HepG2 (cell line): ENCODE results near the gene TCERG1L. TPM values are rescaled to one million over a fixed set of nuclear protein-coding genes. Genes with fewer than 3 reads are reported as not detected.

Experiments used
- ATAC-seq: fragments of 200-7000 bp; cut with Tn5 transposase; 3 replicates; pipeline ENCODE4 v1.9.1; 2020; ENCODE audit warnings: mild to moderate bottlenecking, moderate library complexity
- BruUV-seq: library from RNA; stranded (reverse); fragments of 400-500 nt; replicated peaks from 2 replicates; lab custom pipeline; 2021; lab: Mats Ljungman, UMichigan
- CTCF ChIA-PET: fragments of 300-600 bp; formaldehyde crosslinking; extraction: SDS; loops from one replicate; lab custom pipeline; 2021; ENCODE audit warnings: low total read pairs, inconsistent platforms, low intra/inter-chr PET ratio; lab: Yijun Ruan, JAX
- POLR2A ChIA-PET: fragments of 350-600 bp; sonication (Branson Sonifier 250); formaldehyde crosslinking; loops from one replicate; lab custom pipeline; 2020; ENCODE audit warnings: antibody characterized with exemption, inconsistent platforms; lab: Yijun Ruan, JAX
- DNase-seq: peaks from one replicate; pipeline ENCODE4 v3.0.0-alpha.2; 2015; ENCODE audit warnings: low spot score
- FAIRE-seq: peaks from 3 replicates; lab custom pipeline; 2011; peaks lifted over from hg19 to GRCh38; lab: Jason Lieb, UNC
- H2AFZ ChIP-seq: one replicate; pipeline ENCODE4 v1.6.1; 2011; ENCODE audit warnings: low read length, inconsistent platforms
- H3K27ac ChIP-seq: fragments of 300-600 bp; 3 replicates; pipeline ENCODE4 v1.8.0; 2011; ENCODE audit warnings: mixed run types, mild to moderate bottlenecking, mixed read lengths, low read length, inconsistent platforms; ENCODE audit not compliant: insufficient read depth; ENCODE audit errors: extremely low read length
- H3K27me3 ChIP-seq, 2 experiments: fragments of 200-600 bp in 1 of 2; 2 replicates in 1 of 2; 3 replicates in 1 of 2; pipeline versions ENCODE4 v1.6.0 to v1.8.0; 2011; ENCODE audit warnings: low read length in 2 of 2, mild to moderate bottlenecking in 2 of 2, moderate library complexity in 2 of 2, inconsistent platforms in 1 of 2; ENCODE audit not compliant: insufficient read depth in 2 of 2, control insufficient read depth in 1 of 2
- H3K36me3 ChIP-seq, 2 experiments: fragments of 200-600 bp in 1 of 2; replicated peaks in 1 of 2; 2 replicates in 1 of 2; 3 replicates in 1 of 2; pipeline versions ENCODE4 v1.5.1 to v1.8.0; 2011; ENCODE audit warnings: low read length in 2 of 2, inconsistent platforms in 1 of 2; ENCODE audit not compliant: insufficient read depth in 2 of 2, control insufficient read depth in 1 of 2
- H3K4me1 ChIP-seq: 2 replicates; pipeline ENCODE4 v1.5.1; 2012; ENCODE audit warnings: low read length, inconsistent platforms; ENCODE audit not compliant: insufficient read depth
- H3K4me2 ChIP-seq: 2 replicates; pipeline ENCODE4 v1.6.0; 2011; ENCODE audit warnings: low read depth, low read length, inconsistent platforms
- H3K4me3 ChIP-seq, 3 experiments: fragments of 200-600 bp in 1 of 3; sonication (generic), shearing (Covaris generic) in 1 of 3; replicated peaks in 1 of 3; 2 replicates each; pipeline ENCODE4 v1.5.1; 2011 to 2016; ENCODE audit warnings: low read length in 3 of 3, inconsistent platforms in 2 of 3, low read depth in 2 of 3, mild to moderate bottlenecking in 2 of 3, control low read depth in 1 of 3, mixed read lengths in 1 of 3; ENCODE audit not compliant: insufficient read depth in 1 of 3
- H3K79me2 ChIP-seq: one replicate; pipeline ENCODE4 v1.6.1; 2011; ENCODE audit warnings: low read length, inconsistent platforms; ENCODE audit not compliant: insufficient read depth
- H3K9ac ChIP-seq: 2 replicates; pipeline ENCODE4 v1.6.0; 2011; ENCODE audit warnings: mild to moderate bottlenecking, low read depth, low read length, inconsistent platforms; ENCODE audit not compliant: insufficient read depth
- H3K9me3 ChIP-seq: 2 replicates; pipeline ENCODE4 v1.5.1; 2012; ENCODE audit warnings: mild to moderate bottlenecking, low read length
- H4K20me1 ChIP-seq: 2 replicates; pipeline ENCODE4 v1.6.0; 2011; ENCODE audit warnings: inconsistent platforms, mild to moderate bottlenecking, low read length, moderate library complexity; ENCODE audit not compliant: insufficient read depth
- CBX1 ChIP-seq: IDR thresholded peaks from one replicate; pipeline ENCODE4 v1.6.1; 2016; ENCODE audit warnings: antibody characterized with exemption, low read depth
- GLI4 ChIP-seq: sonication (generic); formaldehyde crosslinking; IDR thresholded peaks from 2 replicates; pipeline ENCODE4 v1.5.1; 2020; ENCODE audit warnings: missing genetic modification reagents, mild to moderate bottlenecking, moderate library complexity, borderline replicate concordance
- HNRNPL ChIP-seq: fragments of 200-400 bp; formaldehyde crosslinking; IDR thresholded peaks from 2 replicates; pipeline ENCODE4 v1.6.1; 2017; ENCODE audit warnings: mild to moderate bottlenecking, low read depth, low read length
- IKZF1 ChIP-seq: fragments of 450-650 bp; IDR thresholded peaks from 2 replicates; pipeline ENCODE4 v1.7.1; 2016
- KDM5B ChIP-seq: sonication (generic); formaldehyde crosslinking; IDR thresholded peaks from 2 replicates; pipeline ENCODE4 v1.4.0; 2020; ENCODE audit warnings: missing genetic modification reagents, mild to moderate bottlenecking, borderline replicate concordance
- LBX2 ChIP-seq: sonication (generic); formaldehyde crosslinking; IDR thresholded peaks from 2 replicates; pipeline ENCODE4 v1.5.0; 2020; ENCODE audit warnings: missing genetic modification reagents, mild to moderate bottlenecking, borderline replicate concordance
- MTF1 ChIP-seq: sonication (generic); formaldehyde crosslinking; IDR thresholded peaks from 2 replicates; pipeline ENCODE4 v1.5.0; 2020; ENCODE audit warnings: missing genetic modification reagents
- NRL ChIP-seq: sonication (generic); formaldehyde crosslinking; IDR thresholded peaks from 2 replicates; pipeline ENCODE4 v1.5.0; 2020; ENCODE audit warnings: missing genetic modification reagents, mild to moderate bottlenecking, moderate library complexity, borderline replicate concordance
- RFX1 ChIP-seq: fragments of 450-650 bp; IDR thresholded peaks from 2 replicates; pipeline ENCODE4 v1.6.1; 2017
- SMYD3 ChIP-seq: sonication (generic); formaldehyde crosslinking; IDR thresholded peaks from 2 replicates; pipeline ENCODE4 v1.8.1; 2023; ENCODE audit warnings: mild to moderate bottlenecking, missing genetic modification reagents
- TERF1 ChIP-seq: sonication (generic); formaldehyde crosslinking; IDR thresholded peaks from 2 replicates; pipeline ENCODE4 v1.8.0; 2022; ENCODE audit warnings: mild to moderate bottlenecking, missing genetic modification reagents, moderate library complexity
- TFDP1 ChIP-seq: IDR thresholded peaks from 2 replicates; pipeline ENCODE4 v1.6.1; 2016; ENCODE audit warnings: missing compliant biosample characterization, missing genetic modification reagents, borderline replicate concordance
- ZNF337 ChIP-seq: sonication (generic); formaldehyde crosslinking; IDR thresholded peaks from 2 replicates; pipeline ENCODE4 v1.5.1; 2020; ENCODE audit warnings: missing genetic modification reagents, low read depth, mild to moderate bottlenecking, borderline replicate concordance
- WGBS: methylation state at CpG from one replicate; pipeline ENCODE4 v1.1.6; 2017; ENCODE audit warnings: low lambda C conversion rate; 5-methylcytosine and 5-hydroxymethylcytosine counted together
- in situ Hi-C: cut with HindIII; loops from 2 replicates; pipeline ENCODE4 v1.10.0; 2017; ENCODE audit warnings: low pct_unique_long_range_greater_than_20kb; ENCODE audit not compliant: extremely low pct_ligation_motif_present
- intact Hi-C: fragments of 100-400 bp; cut with micrococcal nuclease; formaldehyde crosslinking; loops from one replicate; pipeline ENCODE4 v1.10.0; 2022; ENCODE audit not compliant: unreplicated experiment
- polyA plus RNA-seq, 8 experiments: library from polyadenylated mRNA; depleted of rRNA in 3 of 8; stranded (reverse) in 7 of 8; unstranded in 1 of 8; fragments of >200 nt; fragmentation: Illumina TruSeq in 4 of 8; extraction: Trizol in 4 of 8; gene quantifications; 2 replicates each; pipeline versions ENCODE4 v1.2.1 to v1.2.3, GENCODE V29; 2011 to 2016; ENCODE audit warnings: low read depth in 4 of 8, missing spikeins in 1 of 8, mixed read lengths in 1 of 8; ENCODE audit not compliant: insufficient read depth in 1 of 8
- total RNA-seq, 5 experiments: library from RNA; depleted of rRNA; stranded (reverse); fragments of >200 nt; fragmentation: Illumina TruSeq; extraction: Trizol; gene quantifications; 2 replicates each; pipeline ENCODE4 v1.2.3, GENCODE V29; 2016; ENCODE audit warnings: low read depth in 1 of 5
- TF ChIP-seq, protein P1 (sequence below): fragments of 450-650 bp; IDR thresholded peaks from 2 replicates; pipeline ENCODE4 v1.6.1; 2017; ENCODE audit warnings: mild to moderate bottlenecking

The TCERG1L gene
- total and polyA plus RNA-seq, 2 of the 13 experiments (the other 11 are each of a cell fraction or from before 2014, with no cell fraction given), result not detected

DNA sequence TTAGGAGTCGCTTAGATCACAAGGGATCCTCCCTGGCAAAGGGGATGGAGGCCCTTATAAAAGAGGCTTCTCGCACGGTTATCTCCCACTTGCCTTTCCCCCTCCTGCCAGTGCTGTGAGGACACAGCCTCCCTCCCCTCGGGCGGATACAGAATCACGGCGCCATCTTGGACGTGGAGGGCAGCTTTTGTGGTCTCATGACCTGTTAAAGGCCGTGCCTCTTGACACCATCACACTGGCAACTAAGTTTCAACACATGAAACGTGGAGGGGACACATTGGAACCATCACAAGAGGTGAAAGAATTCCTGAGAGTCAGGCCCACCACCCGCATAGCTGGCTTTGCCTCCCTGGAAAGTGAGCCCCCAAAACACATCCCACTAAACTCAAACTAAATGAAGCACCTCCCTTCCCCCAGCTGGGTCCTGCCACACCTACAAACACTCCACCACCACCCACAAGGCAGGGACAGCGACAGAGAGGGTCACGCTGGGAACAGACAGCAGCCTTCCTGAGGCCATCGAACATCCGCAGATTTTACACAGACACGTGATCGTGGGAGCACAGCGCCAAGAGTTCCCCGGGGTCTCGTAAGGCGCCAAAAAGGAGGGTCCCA lies 110.6 kb downstream of the TCERG1L start:
- H2AFZ ChIP-seq, result no peak overlapping the region
- no peaks in the 10 kb centered on the region for H3K4me1 ChIP-seq
- no TSS peak for BruUV-seq
- H3K9ac ChIP-seq, result no peak overlapping the region
- intact Hi-C loops, result no loop called here
- no peak overlapping the region for H3K4me2 ChIP-seq
- FAIRE-seq (no peak), ATAC-seq (no peak), DNase-seq (no peak)
- H3K9me3 ChIP-seq, result no peaks in the 10 kb centered on the region
- CTCF ChIA-PET, result no interaction called here
- H3K4me3 ChIP-seq, result no peak overlapping the region
- peaks cover 1 to 36% of the 10 kb centered on the region in 2 experiments for H3K27me3 ChIP-seq
- in situ Hi-C loops, result no loop called here
- no peaks in the 10 kb centered on the region for H4K20me1 ChIP-seq
- POLR2A ChIA-PET, result no interaction called here
- H3K27ac ChIP-seq, result no peak overlapping the region
- no peaks in the 10 kb centered on the region for H3K36me3 ChIP-seq
- 32% methylated on average over 21 of the region's 21 CpGs for WGBS
- TF ChIP-seq TERF1, result no peak
- TF ChIP-seq RFX1, result no peak
- no peak for TF ChIP-seq NRL (CRISPR knock-in tag)
- no peak for TF ChIP-seq IKZF1
- no peak for TF ChIP-seq KDM5B
- TF ChIP-seq CBX1, result no peak
- no peak for TF ChIP-seq SMYD3 (CRISPR knock-in tag)
- TF ChIP-seq ZNF337 (CRISPR knock-in tag), result no peak
- H3K79me2 ChIP-seq, result no peaks in the 10 kb centered on the region

GRCh38 chr10:131199646-131200045 lies 111.9 kb downstream of the TCERG1L start:
- ChIA-PET CTCF (no interaction called here), POLR2A (no interaction called here)
- intact Hi-C loops, result no loop called here
- no TSS peak for BruUV-seq
- Histone ChIP-seq H3K27ac (no peak overlapping the region), H3K36me3 (no peaks in the 10 kb centered on the region), H3K9me3 (no peaks in the 10 kb centered on the region), H2AFZ (no peak overlapping the region), H3K4me3 (no peak overlapping the region), H3K9ac (no peak overlapping the region), H3K4me2 (no peak overlapping the region), H3K79me2 (no peaks in the 10 kb centered on the region), H3K27me3 (peaks cover 1 to 36% of the 10 kb centered on the region in 2 experiments), H3K4me1 (no peaks in the 10 kb centered on the region), H4K20me1 (no peaks in the 10 kb centered on the region)
- 0% methylated on average over 6 of the region's 6 CpGs for WGBS
- in situ Hi-C loops, result no loop called here
- no peak for ATAC-seq
- DNase-seq, result no peak
- no peak for FAIRE-seq
- no peak for TF ChIP-seq GLI4 (CRISPR knock-in tag)
- TF ChIP-seq TFDP1 (CRISPR knock-in tag), result no peak
- TF ChIP-seq HNRNPL, result no peak
- TF ChIP-seq, protein P1, sequence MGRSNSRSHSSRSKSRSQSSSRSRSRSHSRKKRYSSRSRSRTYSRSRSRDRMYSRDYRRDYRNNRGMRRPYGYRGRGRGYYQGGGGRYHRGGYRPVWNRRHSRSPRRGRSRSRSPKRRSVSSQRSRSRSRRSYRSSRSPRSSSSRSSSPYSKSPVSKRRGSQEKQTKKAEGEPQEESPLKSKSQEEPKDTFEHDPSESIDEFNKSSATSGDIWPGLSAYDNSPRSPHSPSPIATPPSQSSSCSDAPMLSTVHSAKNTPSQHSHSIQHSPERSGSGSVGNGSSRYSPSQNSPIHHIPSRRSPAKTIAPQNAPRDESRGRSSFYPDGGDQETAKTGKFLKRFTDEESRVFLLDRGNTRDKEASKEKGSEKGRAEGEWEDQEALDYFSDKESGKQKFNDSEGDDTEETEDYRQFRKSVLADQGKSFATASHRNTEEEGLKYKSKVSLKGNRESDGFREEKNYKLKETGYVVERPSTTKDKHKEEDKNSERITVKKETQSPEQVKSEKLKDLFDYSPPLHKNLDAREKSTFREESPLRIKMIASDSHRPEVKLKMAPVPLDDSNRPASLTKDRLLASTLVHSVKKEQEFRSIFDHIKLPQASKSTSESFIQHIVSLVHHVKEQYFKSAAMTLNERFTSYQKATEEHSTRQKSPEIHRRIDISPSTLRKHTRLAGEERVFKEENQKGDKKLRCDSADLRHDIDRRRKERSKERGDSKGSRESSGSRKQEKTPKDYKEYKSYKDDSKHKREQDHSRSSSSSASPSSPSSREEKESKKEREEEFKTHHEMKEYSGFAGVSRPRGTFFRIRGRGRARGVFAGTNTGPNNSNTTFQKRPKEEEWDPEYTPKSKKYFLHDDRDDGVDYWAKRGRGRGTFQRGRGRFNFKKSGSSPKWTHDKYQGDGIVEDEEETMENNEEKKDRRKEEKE, result no peak
- no peak for TF ChIP-seq MTF1 (CRISPR knock-in tag)
- no peak for TF ChIP-seq LBX2
